BJ (cell line): ENCODE data around the gene POR. TPM values are rescaled to one million over a fixed set of nuclear protein-coding genes. Genes with fewer than 3 reads are reported as not detected.
A peak's percentile ranks its signal among the peaks of the same experiment; 100 is the strongest.
"Not testable (repeated sequence)": the region's sequence is repeated elsewhere in the genome, so short reads cannot be mapped to it uniquely, and the experiment has no call there.

Experiments used
- CTCF ChIA-PET: fragments of 350-600 bp; formaldehyde crosslinking; extraction: SDS; loops from one replicate; lab custom pipeline; 2021; ENCODE audit warnings: antibody characterized with exemption, inconsistent platforms; lab: Yijun Ruan, JAX
- POLR2A ChIA-PET: fragments of 300-600 bp; sonication (Branson Sonifier 250); formaldehyde crosslinking; extraction: SDS; loops from one replicate; lab custom pipeline; 2021; ENCODE audit warnings: antibody characterized with exemption; lab: Charles Lee
- DNase-seq: peaks from one replicate; pipeline ENCODE4 v3.0.0-alpha.2; 2011; ENCODE audit warnings: low read depth
- H3K27me3 ChIP-seq: 2 replicates; pipeline ENCODE4 v1.6.0; 2011; ENCODE audit warnings: low read length; ENCODE audit not compliant: control insufficient read depth, insufficient read depth
- H3K36me3 ChIP-seq: 2 replicates; pipeline ENCODE4 v1.5.1; 2011; ENCODE audit warnings: low read length; ENCODE audit not compliant: control insufficient read depth, insufficient read depth
- H3K4me3 ChIP-seq: 2 replicates; pipeline ENCODE4 v1.5.1; 2011; ENCODE audit warnings: low read depth, mild to moderate bottlenecking, control low read depth, low read length
- CTCF ChIP-seq: IDR thresholded peaks from 2 replicates; pipeline ENCODE4 v1.5.1; 2011; ENCODE audit warnings: low read depth, mild to moderate bottlenecking, control low read depth, inconsistent platforms, low read length, moderate library complexity; ENCODE audit not compliant: insufficient read depth
- polyA plus RNA-seq: library from polyadenylated mRNA; depleted of rRNA; stranded (reverse); fragments of >200 nt; gene quantifications from 2 replicates; pipeline ENCODE4 v1.2.3, GENCODE V29; 2011

POR gene
- polyA plus RNA-seq, 1 experiment = 63.4 TPM

GRCh38 chr7:75879771-75880184 is 35.2 kb upstream of the POR start:
- ChIA-PET CTCF (no interaction called here), POLR2A (no interaction called here)
- no peak for TF ChIP-seq CTCF
- Histone ChIP-seq H3K4me3 (peak overlapping the region; percentile 82), H3K36me3 (peaks cover 18% of the 10 kb centered on the region), H3K27me3 (peaks cover 1% of the 10 kb centered on the region; the same call in 1 of the 2 replicates)
- DNase-seq = no peak

- DNase-seq = no peak
- Histone ChIP-seq H3K36me3 (peaks cover 22% of the 10 kb centered on the region), H3K27me3 (peaks cover 1% of the 10 kb centered on the region; the same call in 1 of the 2 replicates), H3K4me3 (peak overlapping the region; percentile 82; the same call in 1 of the 2 replicates)
- CTCF ChIA-PET = no interaction called here
- TF ChIP-seq CTCF = no peak
- POLR2A ChIA-PET = no interaction called here
These were observed 34.7 kb upstream of the POR start for GRCh38 chr7:75880242-75880641.

- 0 out of 2 replicates have a peak, but pooled peaks have one; percentile 2 for TF ChIP-seq CTCF
- POLR2A ChIA-PET = no interaction called here
- Histone ChIP-seq H3K4me3 (no peak overlapping the region), H3K27me3 (no peaks in the 10 kb centered on the region), H3K36me3 (peaks cover 26% of the 10 kb centered on the region)
- DNase-seq = no peak
- CTCF ChIA-PET = interaction anchor here (1.0 to 1.5 kb wide), 2 partner anchors 15 to 139 kb away, joined by 3 to 6 read pairs; no protein-coding TSS in a partner anchor
These were observed 33.4 kb upstream of the POR start for GRCh38 chr7:75881436-75882095.

- CTCF ChIA-PET, H3K27me3 ChIP-seq, DNase-seq, H3K4me3 ChIP-seq: not testable (repeated sequence)
- POLR2A ChIA-PET = interaction anchor here (0.6 kb wide), 1 partner anchor 8 kb away, joined by 3 read pairs; no protein-coding TSS in a partner anchor
- H3K36me3 ChIP-seq = peaks cover 35% of the 10 kb centered on the region
These were observed 31.6 kb upstream of the POR start for GRCh38 chr7:75883265-75883824.

GRCh38 chr7:75884476-75884875 is 30.5 kb upstream of the POR start:
- DNase-seq = no peak
- no peak overlapping the region for H3K4me3 ChIP-seq
- POLR2A ChIA-PET = no interaction called here
- TF ChIP-seq CTCF = no peak
- H3K27me3 ChIP-seq = no peaks in the 10 kb centered on the region
- H3K36me3 ChIP-seq = peaks cover 37% of the 10 kb centered on the region
- CTCF ChIA-PET = no interaction called here
